Gastrocnemius medialis (tissue), 4 donors: ENCODE data around the gene LTV1. TPM values are rescaled to one million over a fixed set of nuclear protein-coding genes. Genes with fewer than 3 reads are reported as not detected.

Experiments
- ATAC-seq, 2 donors: fragments of 150-250 bp; one replicate each; pipeline ENCODE4 v1.9.1; 2016
- DNase-seq, 2 donors: peaks; one replicate each; pipeline ENCODE4 v3.0.0-alpha.2; 2019
- H3K27ac ChIP-seq, 4 donors: fragments of 200-600 bp; sonication (generic); 1 replicate in 1 of 4; 2 replicates in 3 of 4; pipeline ENCODE4 v1.5.1; 2016 to 2018; ENCODE audit warnings: mild to moderate bottlenecking in 2 of 4, moderate library complexity in 1 of 4
- H3K27me3 ChIP-seq, 3 donors: fragments of 200-600 bp; sonication (generic) in 2 of 3; 1 replicate in 1 of 3; 2 replicates in 2 of 3; pipeline versions ENCODE4 v1.5.1 to v1.6.0; 2016 to 2019; ENCODE audit warnings: mild to moderate bottlenecking in 1 of 3, moderate library complexity in 1 of 3
- H3K36me3 ChIP-seq, 2 donors: fragments of 200-600 bp; sonication (generic) in 1 of 2; one replicate each; pipeline ENCODE4 v1.5.1; 2017 to 2018
- H3K4me1 ChIP-seq, 2 donors: fragments of 200-600 bp; sonication (generic) in 1 of 2; one replicate each; pipeline ENCODE4 v1.5.1; 2016 to 2017; ENCODE audit warnings: mild to moderate bottlenecking in 2 of 2
- H3K4me3 ChIP-seq, 4 donors: fragments of 200-600 bp; sonication (generic) in 3 of 4; 1 replicate in 1 of 4; 2 replicates in 3 of 4; pipeline ENCODE4 v1.5.1; 2016 to 2019; ENCODE audit warnings: mild to moderate bottlenecking in 2 of 4
- H3K9me3 ChIP-seq, 3 donors: fragments of 200-600 bp; sonication (generic) in 2 of 3; 1 replicate in 1 of 3; 2 replicates in 2 of 3; pipeline ENCODE4 v1.5.1; 2016 to 2019
- POLR2A ChIP-seq, 2 donors: fragments of 450-650 bp; IDR thresholded peaks; one replicate each; pipeline ENCODE4 v1.6.1; 2017; ENCODE audit warnings: antibody characterized with exemption in 2 of 2, mild to moderate bottlenecking in 2 of 2, moderate library complexity in 2 of 2
- in situ Hi-C, 4 donors: fragments of 200-750 bp; cut with MboI; loops; one replicate each; pipeline versions ENCODE4 v1.15.0 to v1.8.0; 2017; ENCODE audit warnings: low sequenced_read_pairs in 4 of 4
- intact Hi-C: fragments of 100-400 bp; cut with DNase I; formaldehyde crosslinking; loops from one replicate; pipeline ENCODE4 v1.15.1; 2023; ENCODE audit warnings: low total_unique reads
- total RNA-seq, 4 donors: library from RNA; depleted of rRNA; stranded (reverse); fragments of >200 nt; gene quantifications; one replicate each; pipeline versions ENCODE4 v1.1.0 to v1.2.3, GENCODE V29; 2016
- TF ChIP-seq, protein P1 (sequence below), 5 experiments: fragments of 450-650 bp in 3 of 5; fragments of 200-600 bp in 2 of 5; sonication (generic) in 2 of 5; IDR thresholded peaks in 4 of 5; conservative IDR thresholded peaks in 1 of 5; 1 replicate in 4 of 5; 2 replicates in 1 of 5; pipeline ENCODE4 v1.5.1; 2016 to 2019; ENCODE audit warnings: antibody characterized with exemption in 5 of 5, mild to moderate bottlenecking in 3 of 5, moderate library complexity in 3 of 5

Gene LTV1
- total RNA-seq, 4 donors from 2014 or later: 13.0 to 25.6 (median 18.5) TPM

DNA sequence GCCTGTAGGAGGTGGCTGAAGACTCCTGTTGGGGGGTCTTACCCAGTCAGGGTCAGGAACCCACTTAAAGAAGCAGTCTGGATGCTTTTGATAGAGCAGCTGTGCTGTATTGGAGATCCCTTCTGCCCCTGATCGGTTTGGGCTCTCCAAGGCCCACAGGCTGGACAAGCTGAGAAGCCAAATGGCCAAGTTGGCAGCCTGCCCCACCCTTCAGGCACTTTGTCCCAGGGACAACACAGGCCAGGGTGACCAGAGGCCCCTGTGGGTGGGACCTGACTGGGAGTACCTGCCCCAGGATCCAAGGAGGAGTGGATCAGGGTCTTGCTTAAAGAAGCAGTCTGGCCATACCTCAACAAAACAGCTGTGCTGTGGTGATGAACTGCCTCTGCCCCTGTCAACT is 69.5 kb downstream of the LTV1 start:
- Histone ChIP-seq H3K4me1 (no peaks in the 10 kb centered on the region), H3K9me3 (peaks cover 0 to 9% (median 0%) of the 10 kb centered on the region in 3 donors), H3K27ac (no peak overlapping the region), H3K36me3 (no peaks in the 10 kb centered on the region), H3K27me3 (no peaks in the 10 kb centered on the region), H3K4me3 (no peak overlapping the region)
- TF ChIP-seq, protein P1, sequence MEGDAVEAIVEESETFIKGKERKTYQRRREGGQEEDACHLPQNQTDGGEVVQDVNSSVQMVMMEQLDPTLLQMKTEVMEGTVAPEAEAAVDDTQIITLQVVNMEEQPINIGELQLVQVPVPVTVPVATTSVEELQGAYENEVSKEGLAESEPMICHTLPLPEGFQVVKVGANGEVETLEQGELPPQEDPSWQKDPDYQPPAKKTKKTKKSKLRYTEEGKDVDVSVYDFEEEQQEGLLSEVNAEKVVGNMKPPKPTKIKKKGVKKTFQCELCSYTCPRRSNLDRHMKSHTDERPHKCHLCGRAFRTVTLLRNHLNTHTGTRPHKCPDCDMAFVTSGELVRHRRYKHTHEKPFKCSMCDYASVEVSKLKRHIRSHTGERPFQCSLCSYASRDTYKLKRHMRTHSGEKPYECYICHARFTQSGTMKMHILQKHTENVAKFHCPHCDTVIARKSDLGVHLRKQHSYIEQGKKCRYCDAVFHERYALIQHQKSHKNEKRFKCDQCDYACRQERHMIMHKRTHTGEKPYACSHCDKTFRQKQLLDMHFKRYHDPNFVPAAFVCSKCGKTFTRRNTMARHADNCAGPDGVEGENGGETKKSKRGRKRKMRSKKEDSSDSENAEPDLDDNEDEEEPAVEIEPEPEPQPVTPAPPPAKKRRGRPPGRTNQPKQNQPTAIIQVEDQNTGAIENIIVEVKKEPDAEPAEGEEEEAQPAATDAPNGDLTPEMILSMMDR (IDR thresholded peaks at IDR 0.05 in 4 of 5, conservative IDR thresholded peaks at IDR 0.05 in 1 of 5): no peak
- TF ChIP-seq POLR2A (IDR thresholded peaks at IDR 0.05): no peak
- no peak for DNase-seq
- intact Hi-C loops (no loop called here), in situ Hi-C loops (no loop called here)
- no peak for ATAC-seq

Other genes with a start within 250 kb of the LTV1 start
- 10 to 100 TPM; 25.4 to 31.8 (median 26.1) TPM for gene PHACTR2, start 165.4 kb upstream of the LTV1 start, total RNA-seq
- not detected for gene ZC2HC1B, start 21.1 kb downstream of the LTV1 start, total RNA-seq
- gene PLAGL1, start 164.9 kb downstream of the LTV1 start, total RNA-seq: 10 to 100 TPM in 1 of 4 donors, 1 to 10 TPM in 3; 2.4 to 10.9 (median 3.8) TPM